HG02759 (cell line): ENCODE measurements around the gene HOXB5.

Experiments
- ATAC-seq: cut with Tn5 transposase; IDR thresholded peaks from one replicate; pipeline ENCODE4 v1.9.1; 2021; ENCODE audit warnings: mild to moderate bottlenecking, moderate library complexity; ENCODE audit not compliant: unreplicated experiment

HOXB5 gene

GRCh38 chr17:48591255-48592056 lies 2.1 kb downstream of the HOXB5 start:
- no peak for ATAC-seq

- ATAC-seq: no peak
Observed at GRCh38 chr17:48590607-48591161, 2.9 kb downstream of the HOXB5 start.

GRCh38 chr17:48589831-48590606 lies 3.6 kb downstream of the HOXB5 start, which contains the start of gene HOXB3:
HOXB3 (minus strand) TSS chr17:48590241; CDS start chr17:48552474, 37,767 bp downstream.
- ATAC-seq: no peak

GRCh38 chr17:48589060-48589830 lies 4.3 kb downstream of the HOXB5 start:
- no peak for ATAC-seq

GRCh38 chr17:48588528-48588927 lies 5.1 kb downstream of the HOXB5 start:
- no peak for ATAC-seq

GRCh38 chr17:48588074-48588415 lies 5.5 kb downstream of the HOXB5 start:
- no peak for ATAC-seq

GRCh38 chr17:48587276-48588073 lies 6.1 kb downstream of the HOXB5 start:
- no peak for ATAC-seq

GRCh38 chr17:48586355-48587258 lies 7.0 kb downstream of the HOXB5 start:
- no peak for ATAC-seq

GRCh38 chr17:48584223-48584741 lies 9.3 kb downstream of the HOXB5 start:
- no peak for ATAC-seq

- ATAC-seq: no peak
Observed at GRCh38 chr17:48583708-48584222, 9.8 kb downstream of the HOXB5 start.

GRCh38 chr17:48582750-48583069 lies 10.9 kb downstream of the HOXB5 start:
- ATAC-seq: no peak

- ATAC-seq: no peak
Observed at GRCh38 chr17:48579760-48580554, 13.6 kb downstream of the HOXB5 start.

- ATAC-seq: no peak
Observed at GRCh38 chr17:48579471-48579759, 14.2 kb downstream of the HOXB5 start.

- ATAC-seq: peak; percentile 31
Observed at GRCh38 chr17:48578616-48579470, 14.7 kb downstream of the HOXB5 start.

GRCh38 chr17:48577946-48578615 lies 15.5 kb downstream of the HOXB5 start, which contains the start of gene HOXB4:
HOXB4 (minus strand) TSS chr17:48578350; CDS start chr17:48578319, 31 bp downstream.
- ATAC-seq: peak; percentile 58

GRCh38 chr17:48577330-48577945 lies 16.1 kb downstream of the HOXB5 start:
- peak; percentile 8 for ATAC-seq
